ENCODE data around the gene POU2F1.

- TF ChIP-seq MAX (IDR thresholded peaks at IDR 0.05) (no peak), HMGXB4 (CRISPR knock-in tag; IDR thresholded peaks at IDR 0.05; ENCODE audit: borderline replicate concordance) (no peak), CTCF (IDR thresholded peaks at IDR 0.05) (peak; percentile 81), POLR2A (IDR thresholded peaks at IDR 0.05; ENCODE audit: low read length) (no peak), REST (IDR thresholded peaks at IDR 0.05) (no peak), MAFK (IDR thresholded peaks at IDR 0.05; ENCODE audit: partially characterized antibody) (no peak), MAZ (IDR thresholded peaks at IDR 0.05; ENCODE audit: borderline replicate concordance, low read depth, low read length) (no peak), RFX5 (IDR thresholded peaks at IDR 0.05) (no peak), KDM1A (IDR thresholded peaks at IDR 0.05; ENCODE audit: low read depth) (no peak), CBX8 (IDR thresholded peaks at IDR 0.05) (no peak), HOXB13 (CRISPR knock-in tag; IDR thresholded peaks at IDR 0.05; ENCODE audit: low read depth) (no peak), CHD2 (IDR thresholded peaks at IDR 0.05; ENCODE audit: low read length, partially characterized antibody) (no peak), EP300 (IDR thresholded peaks at IDR 0.05) (no peak)
Observed at GRCh38 chr1:167401260-167401873, 180.7 kb downstream of the POU2F1 start.

All from A549 (cell line).